Activated CD4-positive, alpha-beta T cell treated with anti-CD3 and anti-CD28 coated beads, Interleukin-2, Interleukin-4, amounts not matched to agents 100 ng/mL and 50 ng/mL, durations not matched to agents 16 hours and 8 hours (primary cell): ENCODE results near the gene RAD51B.
A peak's percentile ranks its signal among the peaks of the same experiment; 100 is the strongest.
"Not testable (repeated sequence)": the region's sequence is repeated elsewhere in the genome, so short reads cannot be mapped to it uniquely, and the experiment has no call there.

ENCODE experiments used
- DNase-seq: peaks from one replicate; pipeline ENCODE4 v3.0.0-alpha.2; 2020; ENCODE audit warnings: low spot score

RAD51B gene

GRCh38 chr14:68212361-68212760, 392.8 kb downstream of the RAD51B start:
- no peak for DNase-seq

DNA sequence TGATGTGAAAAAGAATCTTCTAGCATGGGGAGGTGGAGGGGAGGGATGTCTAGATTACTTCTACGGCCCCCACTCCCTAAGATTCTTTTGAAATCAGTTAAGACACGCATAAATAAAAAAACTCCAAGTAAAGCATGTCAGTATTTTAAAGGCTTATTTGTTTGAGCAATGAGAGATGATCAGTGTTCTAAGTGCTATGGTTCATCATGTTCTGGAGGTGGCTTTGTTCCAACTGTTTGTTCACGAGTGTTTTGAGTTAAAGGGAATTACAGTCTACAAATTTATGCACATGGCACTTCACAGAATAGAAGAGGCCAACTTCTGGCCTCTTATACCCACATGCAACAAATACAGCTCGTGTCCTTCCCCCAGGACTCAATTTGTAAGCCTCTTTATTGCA, 394.9 kb downstream of the RAD51B start:
- DNase-seq, result no peak

GRCh38 chr14:68215629-68216028, 396.1 kb downstream of the RAD51B start:
- no peak for DNase-seq

DNA sequence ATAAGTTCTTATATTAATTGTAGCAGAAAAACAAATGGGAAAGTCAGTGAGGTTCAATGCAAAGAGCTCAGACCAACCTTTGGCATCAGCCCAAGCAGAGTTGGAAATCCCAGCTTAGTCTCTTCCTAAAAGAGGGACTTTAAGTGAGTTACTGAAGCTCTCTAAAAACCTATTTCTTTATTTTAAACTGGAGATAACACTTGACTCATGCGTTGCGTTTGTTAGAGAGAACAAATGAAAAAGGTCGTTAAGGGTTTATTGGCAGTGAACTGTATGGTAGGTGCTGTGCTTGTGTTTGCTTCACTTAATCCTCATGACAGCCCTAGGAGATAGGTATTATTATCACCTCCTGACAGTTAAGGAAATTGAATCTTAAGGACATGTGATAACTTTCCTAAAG, 396.5 kb downstream of the RAD51B start:
- no peak for DNase-seq

DNA sequence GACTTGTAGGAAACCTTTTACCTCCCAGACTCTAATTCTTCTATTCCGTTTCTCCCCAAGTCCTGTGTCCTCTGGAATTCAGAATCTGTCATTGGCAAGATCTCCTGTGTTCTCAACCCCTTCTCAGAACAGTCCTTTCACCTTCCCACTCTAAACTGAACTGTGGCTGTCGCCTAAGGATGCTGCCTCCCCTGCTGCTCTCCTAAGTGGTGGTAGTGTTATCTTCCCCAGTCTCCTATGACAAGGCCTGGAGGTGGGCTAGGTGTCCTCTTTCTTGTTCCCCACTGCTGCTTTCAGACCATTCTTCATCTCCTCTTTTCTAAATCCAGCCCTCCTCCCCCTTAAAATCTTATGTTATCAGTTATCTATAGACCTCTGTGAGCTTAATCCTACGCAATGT, 397.4 kb downstream of the RAD51B start:
- no peak for DNase-seq

DNA sequence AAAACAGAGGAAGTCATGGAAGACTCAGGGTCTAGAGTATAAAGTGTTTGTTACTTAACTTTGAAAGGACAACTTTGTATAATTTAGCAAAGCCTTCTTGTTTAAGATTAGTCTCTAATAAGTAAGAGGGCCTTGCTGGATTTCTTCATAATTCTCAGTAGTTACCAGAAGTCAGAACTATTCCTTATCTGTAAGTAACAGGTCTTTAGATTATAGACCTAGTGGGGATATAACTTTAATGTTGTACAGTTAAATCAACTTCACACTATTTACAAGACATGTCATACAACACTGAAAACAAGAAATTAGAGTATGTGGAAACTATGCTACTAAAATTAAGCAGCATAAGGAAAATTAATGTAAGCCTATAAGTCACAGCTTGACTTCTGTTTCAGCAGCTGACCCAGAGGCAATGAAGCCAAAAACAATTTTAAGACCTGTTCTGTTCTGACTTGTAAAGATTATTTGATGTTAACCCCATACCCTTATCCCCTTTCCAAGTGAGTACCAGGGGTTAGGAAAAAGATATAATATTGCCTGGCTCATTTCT, 398.3 kb downstream of the RAD51B start:
- DNase-seq, result no peak

DNA sequence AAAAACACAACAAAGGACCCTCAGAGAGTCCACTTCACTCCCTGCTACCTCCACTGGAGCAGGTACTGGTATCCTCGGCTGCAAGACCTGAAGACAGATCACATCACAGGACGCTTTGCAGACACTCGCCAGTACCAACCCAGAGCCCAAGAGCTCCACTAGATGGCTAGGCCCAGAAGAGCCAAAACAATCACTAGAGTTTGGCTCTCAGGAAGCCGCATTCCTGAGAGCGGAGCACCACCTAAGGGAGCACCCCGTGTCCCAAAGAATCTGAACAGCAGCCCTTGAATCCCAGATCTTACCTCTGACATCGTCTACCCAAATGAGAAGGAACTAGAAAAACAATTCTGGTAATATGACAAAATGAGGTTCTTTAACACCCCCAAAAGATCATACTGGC, 399.8 kb downstream of the RAD51B start:
- DNase-seq, result no peak

- not testable (repeated sequence) for DNase-seq
These were observed 401.5 kb downstream of the RAD51B start for GRCh38 chr14:68221046-68221445.

- DNase-seq, result no peak
These were observed 402.6 kb downstream of the RAD51B start for GRCh38 chr14:68222154-68222553.

- DNase-seq, result no peak
These were observed 403.1 kb downstream of the RAD51B start for GRCh38 chr14:68222726-68223125.

DNA sequence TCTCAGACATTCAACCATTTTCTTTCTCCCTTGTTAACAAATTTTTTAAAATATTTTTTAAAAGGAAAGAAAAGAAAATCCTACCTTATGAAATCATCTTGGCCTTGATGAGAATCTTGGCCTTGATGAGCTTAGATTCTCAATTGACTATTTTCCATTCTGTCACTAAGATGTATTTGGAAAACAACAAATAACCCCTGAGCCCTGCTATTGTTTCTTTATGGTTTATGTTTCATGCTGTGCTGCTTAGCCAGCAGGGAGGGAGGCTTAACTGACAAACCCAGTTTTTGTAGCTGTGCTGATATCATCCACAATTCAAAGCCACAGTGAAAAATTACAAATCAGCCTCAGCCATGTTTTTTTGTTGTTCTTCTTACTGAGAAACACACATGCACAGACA, 404.1 kb downstream of the RAD51B start:
- no peak for DNase-seq

GRCh38 chr14:68225321-68225720, 405.7 kb downstream of the RAD51B start:
- DNase-seq, result no peak

DNA sequence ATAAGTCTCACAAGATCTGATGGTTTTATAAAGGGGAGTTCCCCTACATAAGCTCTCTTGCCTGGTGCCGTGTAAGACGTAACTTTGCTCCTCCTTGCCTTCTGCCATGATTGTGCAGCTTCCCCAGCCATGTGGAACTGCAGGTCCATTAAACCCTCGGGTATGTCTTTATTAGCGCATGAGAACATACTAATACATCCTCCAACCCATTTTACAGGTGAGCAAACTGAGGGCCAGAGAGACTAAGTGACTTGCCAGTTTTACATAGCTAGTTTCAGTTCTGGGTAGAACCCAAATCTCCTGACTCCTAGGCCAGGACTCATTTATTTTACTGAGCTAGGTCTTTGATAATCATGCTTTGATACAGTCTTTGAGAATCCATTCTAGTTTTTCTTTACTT, 406.9 kb downstream of the RAD51B start:
- DNase-seq, result no peak

GRCh38 chr14:68228656-68229055, 409.1 kb downstream of the RAD51B start:
- DNase-seq, result no peak

DNA sequence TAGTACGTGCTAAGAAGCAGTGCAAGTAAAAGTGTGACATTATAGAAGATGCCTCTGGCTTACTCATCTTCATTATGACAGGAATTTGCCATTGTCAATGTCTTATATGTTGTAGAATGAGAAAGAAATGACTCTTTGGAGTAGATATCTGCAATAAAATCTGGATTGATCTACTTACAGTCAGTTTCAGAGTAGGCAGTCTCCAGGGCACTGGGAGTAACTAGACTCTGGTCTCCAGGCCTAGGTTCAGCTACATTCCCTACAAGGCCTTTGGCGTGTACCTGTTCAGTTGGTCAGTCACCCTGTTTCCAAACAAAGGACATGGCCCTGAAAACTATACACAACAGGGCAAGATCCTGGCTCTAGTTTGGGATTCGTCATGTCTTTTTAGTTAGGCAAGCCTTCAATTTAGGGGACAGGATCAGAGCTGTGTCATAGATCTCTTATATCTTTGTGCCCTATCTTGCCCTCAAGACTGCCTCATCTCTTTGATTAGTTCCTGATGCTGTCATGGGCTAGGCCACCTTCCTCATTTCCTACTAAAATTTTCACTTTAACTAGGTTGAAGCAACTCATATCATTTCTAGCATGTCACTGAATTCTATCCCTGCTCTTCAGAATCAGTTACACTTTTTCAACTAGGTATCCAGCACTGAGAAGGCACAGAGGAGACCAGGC, 410.0 kb downstream of the RAD51B start:
- DNase-seq, result peak; percentile 10

GRCh38 chr14:68230202-68230949, 410.8 kb downstream of the RAD51B start:
- no peak for DNase-seq

DNA sequence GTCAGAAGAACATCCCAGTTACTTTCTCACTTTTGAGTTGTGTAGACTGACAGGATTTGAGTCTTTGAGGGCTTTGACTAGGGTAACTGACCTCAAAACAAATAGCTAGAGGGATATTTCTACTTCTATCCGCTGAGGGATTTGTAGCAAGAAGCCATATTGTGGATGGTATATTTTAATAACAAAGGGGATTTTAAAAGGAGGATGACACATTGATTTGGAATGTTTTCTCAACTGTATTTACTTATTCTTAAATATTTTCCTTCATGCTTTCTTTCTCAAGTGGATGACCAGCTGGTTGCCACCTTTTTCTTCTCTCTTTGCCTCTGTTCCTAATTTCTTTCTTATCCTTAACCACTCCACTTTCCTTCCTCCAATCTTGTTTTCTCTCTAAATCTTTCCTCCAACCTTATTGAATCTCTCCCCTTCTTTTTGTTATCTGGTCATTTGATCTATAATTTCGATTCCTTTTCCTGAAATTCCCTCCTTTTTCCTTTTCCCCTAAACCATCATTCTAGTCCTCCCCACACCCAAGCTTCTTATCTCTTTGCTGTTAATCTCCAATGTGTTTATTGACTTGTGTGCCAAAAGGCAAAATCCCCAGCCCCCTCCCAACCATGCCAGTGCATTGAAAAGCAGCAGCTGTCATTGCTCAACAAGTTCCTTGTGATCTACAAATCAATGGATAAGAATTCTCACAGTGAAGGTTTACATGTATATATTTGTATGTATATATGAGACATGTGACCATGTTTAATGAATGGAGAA, 411.6 kb downstream of the RAD51B start:
- no peak for DNase-seq

DNA sequence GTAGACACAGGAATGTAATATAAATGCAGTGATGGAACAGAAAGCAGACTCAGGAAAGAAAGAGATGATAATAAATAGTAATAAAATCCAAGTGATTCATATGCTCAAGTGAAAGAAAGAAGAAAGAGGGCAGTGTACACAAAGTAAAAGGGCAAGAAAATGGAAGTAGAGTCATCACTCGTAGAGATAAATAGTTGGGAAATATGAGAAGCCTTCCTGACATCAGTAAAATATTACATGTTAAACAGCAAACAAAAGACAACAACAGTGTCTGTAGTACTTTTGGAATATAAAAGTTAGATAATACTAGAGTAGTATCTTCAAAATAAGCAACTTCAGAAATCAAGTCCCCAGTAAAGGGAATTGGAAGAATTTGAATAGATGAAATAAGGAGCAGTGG, 412.3 kb downstream of the RAD51B start:
- no peak for DNase-seq

DNA sequence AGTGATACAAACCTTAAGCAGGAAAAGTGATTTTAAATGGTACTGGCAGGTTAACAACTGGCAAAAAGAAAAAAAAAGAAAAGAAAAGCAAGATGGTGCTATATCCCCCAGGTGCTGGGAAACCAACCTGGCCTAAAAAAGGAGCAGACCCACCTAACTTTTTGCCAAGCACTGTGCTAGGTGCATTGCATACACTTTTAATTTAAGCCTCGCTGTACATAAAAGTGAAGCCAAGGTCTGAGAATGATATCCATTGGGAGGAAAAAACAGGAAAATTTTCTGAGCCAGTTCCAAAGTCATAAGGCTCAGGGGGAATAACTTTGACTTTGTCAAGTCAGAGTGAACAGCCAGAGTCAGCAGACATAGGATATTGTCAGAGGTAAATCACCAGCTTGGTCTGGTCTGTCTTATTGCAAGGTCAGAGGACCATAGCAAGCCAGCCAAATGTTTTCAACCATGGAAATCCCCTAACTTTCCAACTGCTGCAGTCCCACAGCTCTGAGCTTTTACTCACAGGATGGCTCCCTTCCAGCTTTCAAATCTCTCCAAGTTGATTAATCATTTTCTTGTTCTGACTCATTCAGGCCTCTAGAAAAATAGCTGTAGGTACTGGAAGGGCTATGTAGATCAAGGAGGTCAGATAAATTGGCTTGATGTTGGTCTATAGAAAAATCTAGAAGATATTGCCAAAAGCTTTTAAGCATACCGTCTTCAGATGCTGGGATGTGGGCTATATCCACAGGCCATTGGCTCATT, 412.9 kb downstream of the RAD51B start:
- peak; percentile 82 for DNase-seq

DNA sequence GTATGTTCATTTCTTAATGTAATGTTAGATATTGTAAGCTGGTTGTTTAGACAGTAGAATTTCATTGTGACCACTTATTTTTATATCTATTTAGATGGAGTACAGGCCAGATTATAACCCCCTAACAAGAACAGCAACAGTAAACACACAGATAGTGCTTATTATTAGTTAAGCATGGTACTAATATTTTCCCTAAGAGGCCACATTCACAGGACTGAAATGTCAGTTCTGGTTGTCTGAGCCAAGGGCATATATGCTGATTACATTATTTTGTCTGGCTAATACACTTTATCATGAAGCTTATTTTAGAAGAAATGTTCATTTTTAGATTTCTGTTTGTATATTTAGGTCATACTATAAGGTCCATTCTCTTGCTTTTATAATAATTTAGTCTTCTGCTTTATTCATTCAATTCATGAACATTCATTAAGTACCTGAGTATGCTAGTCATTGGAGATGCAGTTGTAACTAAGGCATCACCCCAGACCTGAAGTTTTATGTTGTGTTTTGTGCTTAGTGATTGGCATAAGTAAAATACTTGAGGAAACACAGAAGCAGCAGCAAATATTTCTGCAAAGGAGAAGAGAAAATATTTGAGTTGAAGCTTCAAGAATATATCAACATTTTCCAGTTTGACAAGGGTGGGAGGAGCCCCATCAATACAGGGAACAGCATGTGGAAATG, 413.7 kb downstream of the RAD51B start:
- no peak for DNase-seq
